Mammary epithelial cell (primary cell): ENCODE data around the gene DPP10.

ENCODE experiments used
- CTCF ChIP-seq, 2 donors: IDR thresholded peaks in 1 of 2; conservative IDR thresholded peaks in 1 of 2; 2 replicates each; pipeline ENCODE4 v1.5.1; 2011 to 2012; ENCODE audit warnings: inconsistent platforms in 2 of 2, low read length in 2 of 2, mild to moderate bottlenecking in 2 of 2, control low read depth in 1 of 2, low read depth in 1 of 2; ENCODE audit not compliant: insufficient read depth in 1 of 2; ENCODE audit errors: extremely low read depth in 1 of 2
- EZH2 ChIP-seq: IDR thresholded peaks from 2 replicates; pipeline ENCODE4 v1.6.1; 2012; ENCODE audit warnings: low read length, inconsistent platforms, borderline replicate concordance

- TF ChIP-seq CTCF (conservative IDR thresholded peaks at IDR 0.05 in 1 of 2, IDR thresholded peaks at IDR 0.05 in 1 of 2; ENCODE audit: extremely low read depth in 1 of 2, insufficient read depth in 1 of 2, low read depth in 1 of 2, low read length in 2 of 2) (no peak), EZH2 (no peak)
Observed at GRCh38 chr2:115234186-115234585, 791.7 kb downstream of the DPP10 start.
